Prostate gland (tissue), 2 donors: ENCODE measurements around the gene ENTPD3. TPM values are rescaled to one million over a fixed set of nuclear protein-coding genes. Genes with fewer than 3 reads are reported as not detected.

Source experiments
- DNase-seq: peaks from one replicate; pipeline ENCODE4 v3.0.0-alpha.2; 2019; ENCODE audit warnings: low spot score
- H3K27ac ChIP-seq, 2 donors: fragments of 200-600 bp; sonication (generic); 2 replicates each; pipeline ENCODE4 v1.5.1; 2017 to 2019
- H3K27me3 ChIP-seq: fragments of 200-600 bp; sonication (generic); replicated peaks from 2 replicates; pipeline ENCODE4 v1.5.1; 2019; ENCODE audit not compliant: insufficient read depth
- H3K36me3 ChIP-seq, 2 donors: fragments of 200-600 bp; sonication (generic); 1 replicate in 1 of 2; 2 replicates in 1 of 2; pipeline versions ENCODE4 v1.5.1 to v1.8.1; 2017 to 2019
- H3K4me1 ChIP-seq: fragments of 200-600 bp; sonication (generic); replicated peaks from 2 replicates; pipeline ENCODE4 v1.5.1; 2019
- H3K4me3 ChIP-seq, 2 donors: fragments of 200-600 bp; sonication (generic); 2 replicates each; pipeline ENCODE4 v1.5.1; 2017 to 2019
- H3K9me3 ChIP-seq: fragments of 200-600 bp; sonication (generic); 2 replicates; pipeline ENCODE4 v1.5.1; 2017
- POLR2A ChIP-seq: fragments of 450-650 bp; IDR thresholded peaks from one replicate; pipeline ENCODE4 v1.6.1; 2016; ENCODE audit warnings: antibody characterized with exemption, mild to moderate bottlenecking
- POLR2AphosphoS5 ChIP-seq: sonication (generic); formaldehyde crosslinking; IDR thresholded peaks from one replicate; pipeline ENCODE4 v1.6.1; 2017; ENCODE audit warnings: antibody characterized with exemption
- WGBS: methylation state at CpG from one replicate; pipeline ENCODE4 v1.1.5; 2018; 5-methylcytosine and 5-hydroxymethylcytosine counted together
- intact Hi-C: fragments of 100-400 bp; cut with DNase I; formaldehyde crosslinking; loops from one replicate; pipeline ENCODE4 v1.14.2; 2022
- total RNA-seq, 2 donors: library from RNA; depleted of rRNA; stranded (reverse); fragments of >200 nt; gene quantifications; one replicate each; pipeline ENCODE4 v1.1.0, GENCODE V29; 2016
- TF ChIP-seq, protein P1 (sequence below), 4 experiments: fragments of 200-600 bp in 2 of 4; fragments of 450-650 bp in 2 of 4; sonication (generic) in 2 of 4; IDR thresholded peaks; 1 replicate in 3 of 4; 2 replicates in 1 of 4; pipeline ENCODE4 v1.5.1; 2016 to 2019; ENCODE audit warnings: antibody characterized with exemption in 4 of 4, mild to moderate bottlenecking in 2 of 4, moderate library complexity in 2 of 4

Gene ENTPD3
- total RNA-seq, 2 donors from 2014 or later, result 2.4 to 11.0 TPM

DNA sequence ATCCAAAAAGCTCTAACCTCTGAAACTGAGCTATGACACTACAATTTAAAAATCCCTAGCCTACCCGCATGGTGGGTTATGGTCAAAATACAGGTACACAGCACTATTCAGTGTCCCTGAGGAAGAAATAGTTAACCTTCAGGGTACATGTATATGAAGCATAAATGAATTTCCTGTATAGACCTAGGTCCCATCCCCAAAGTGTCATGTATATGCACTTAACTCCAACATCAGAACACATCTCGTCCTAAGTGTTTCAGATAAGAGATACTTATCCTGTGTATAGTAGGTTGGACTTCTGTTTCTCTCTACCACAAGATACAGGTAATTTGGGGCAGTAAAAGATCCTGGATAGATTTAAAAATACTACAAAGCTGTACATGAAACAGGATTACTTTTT lies 76.6 kb downstream of the ENTPD3 start:
- no peak for DNase-seq
- no peaks in the 10 kb centered on the region for H3K9me3 ChIP-seq
- no peak overlapping the region for H3K27ac ChIP-seq
- TF ChIP-seq POLR2A, result no peak
- TF ChIP-seq, protein P1, sequence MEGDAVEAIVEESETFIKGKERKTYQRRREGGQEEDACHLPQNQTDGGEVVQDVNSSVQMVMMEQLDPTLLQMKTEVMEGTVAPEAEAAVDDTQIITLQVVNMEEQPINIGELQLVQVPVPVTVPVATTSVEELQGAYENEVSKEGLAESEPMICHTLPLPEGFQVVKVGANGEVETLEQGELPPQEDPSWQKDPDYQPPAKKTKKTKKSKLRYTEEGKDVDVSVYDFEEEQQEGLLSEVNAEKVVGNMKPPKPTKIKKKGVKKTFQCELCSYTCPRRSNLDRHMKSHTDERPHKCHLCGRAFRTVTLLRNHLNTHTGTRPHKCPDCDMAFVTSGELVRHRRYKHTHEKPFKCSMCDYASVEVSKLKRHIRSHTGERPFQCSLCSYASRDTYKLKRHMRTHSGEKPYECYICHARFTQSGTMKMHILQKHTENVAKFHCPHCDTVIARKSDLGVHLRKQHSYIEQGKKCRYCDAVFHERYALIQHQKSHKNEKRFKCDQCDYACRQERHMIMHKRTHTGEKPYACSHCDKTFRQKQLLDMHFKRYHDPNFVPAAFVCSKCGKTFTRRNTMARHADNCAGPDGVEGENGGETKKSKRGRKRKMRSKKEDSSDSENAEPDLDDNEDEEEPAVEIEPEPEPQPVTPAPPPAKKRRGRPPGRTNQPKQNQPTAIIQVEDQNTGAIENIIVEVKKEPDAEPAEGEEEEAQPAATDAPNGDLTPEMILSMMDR (IDR thresholded peaks at IDR 0.05), result no peak
- TF ChIP-seq POLR2AphosphoS5, result no peak
- no peak overlapping the region for H3K4me3 ChIP-seq
- peaks cover 7 to 26% of the 10 kb centered on the region in 2 donors for H3K36me3 ChIP-seq
- intact Hi-C loops, result no loop called here
- 94% methylated on average over 2 of the region's 2 CpGs for WGBS
- no peaks in the 10 kb centered on the region for H3K4me1 ChIP-seq
- H3K27me3 ChIP-seq, result no peaks in the 10 kb centered on the region

DNA sequence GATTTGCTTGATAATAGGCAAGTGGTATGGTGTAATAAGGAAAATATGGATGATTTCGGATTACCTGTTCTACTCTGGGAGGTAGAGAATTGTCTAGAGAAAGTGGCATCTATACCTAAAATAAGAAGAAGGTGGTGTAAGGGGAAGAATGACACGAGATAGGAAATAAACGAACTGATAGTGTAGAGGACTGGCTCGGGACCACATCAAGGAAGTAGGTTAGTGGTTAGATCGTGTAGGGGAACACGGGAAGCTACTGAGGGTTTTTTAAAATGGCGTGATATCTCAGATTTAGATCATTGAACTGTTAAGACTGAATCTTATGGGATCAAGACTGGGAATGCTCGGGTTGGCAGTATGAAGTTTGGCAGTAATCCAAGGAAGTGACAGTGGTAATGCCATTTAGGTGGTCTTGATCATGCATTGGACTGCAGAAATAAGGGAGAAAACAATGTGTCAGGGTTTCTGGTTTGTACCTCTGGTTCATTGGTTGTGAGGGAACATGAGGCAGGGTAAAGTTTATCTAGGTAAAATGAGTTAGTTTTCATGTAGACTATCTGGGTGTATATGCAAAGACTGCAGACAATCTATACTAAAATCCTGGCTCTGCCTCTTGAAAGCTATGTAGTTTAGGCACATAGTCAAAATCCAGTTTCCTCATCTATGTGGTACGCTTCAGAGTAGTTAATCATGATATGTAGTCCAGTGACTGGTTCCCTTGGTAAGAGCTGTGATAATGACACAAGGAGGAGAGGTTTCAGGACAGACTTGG lies 77.5 kb downstream of the ENTPD3 start:
- Histone ChIP-seq H3K27ac (no peak overlapping the region), H3K9me3 (no peaks in the 10 kb centered on the region), H3K36me3 (peaks cover 7 to 18% of the 10 kb centered on the region in 2 donors), H3K27me3 (no peaks in the 10 kb centered on the region), H3K4me1 (no peaks in the 10 kb centered on the region), H3K4me3 (no peak overlapping the region)
- no peak for DNase-seq
- TF ChIP-seq POLR2A (no peak), POLR2AphosphoS5 (no peak)
- TF ChIP-seq, protein P1 (IDR thresholded peaks at IDR 0.05), result no peak
- intact Hi-C loops, result no loop called here
- 61% methylated on average over 9 of the region's 9 CpGs for WGBS

DNA sequence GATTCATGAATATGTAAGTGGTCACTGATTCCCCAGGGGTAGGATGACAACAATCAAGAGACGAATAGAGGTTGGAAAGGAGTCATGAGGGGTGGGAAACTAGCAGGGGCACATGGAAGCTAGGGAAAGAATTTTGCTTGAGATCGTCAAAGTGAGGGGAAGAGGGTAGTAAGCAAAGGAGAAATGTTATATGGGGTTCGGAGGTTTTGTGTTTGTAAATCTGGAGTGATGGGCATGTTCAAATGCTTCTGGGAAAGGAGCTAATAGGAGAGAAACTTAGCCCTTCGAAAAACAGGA lies 78.1 kb downstream of the ENTPD3 start:
- Histone ChIP-seq H3K36me3 (peaks cover 7 to 18% of the 10 kb centered on the region in 2 donors), H3K27ac (no peak overlapping the region), H3K4me1 (no peaks in the 10 kb centered on the region), H3K4me3 (no peak overlapping the region), H3K27me3 (no peaks in the 10 kb centered on the region), H3K9me3 (no peaks in the 10 kb centered on the region)
- TF ChIP-seq POLR2A, result no peak
- TF ChIP-seq, protein P1 (IDR thresholded peaks at IDR 0.05), result no peak
- no peak for TF ChIP-seq POLR2AphosphoS5
- no peak for DNase-seq
- intact Hi-C loops, result no loop called here
- 80% methylated on average over 4 of the region's 4 CpGs for WGBS

DNA sequence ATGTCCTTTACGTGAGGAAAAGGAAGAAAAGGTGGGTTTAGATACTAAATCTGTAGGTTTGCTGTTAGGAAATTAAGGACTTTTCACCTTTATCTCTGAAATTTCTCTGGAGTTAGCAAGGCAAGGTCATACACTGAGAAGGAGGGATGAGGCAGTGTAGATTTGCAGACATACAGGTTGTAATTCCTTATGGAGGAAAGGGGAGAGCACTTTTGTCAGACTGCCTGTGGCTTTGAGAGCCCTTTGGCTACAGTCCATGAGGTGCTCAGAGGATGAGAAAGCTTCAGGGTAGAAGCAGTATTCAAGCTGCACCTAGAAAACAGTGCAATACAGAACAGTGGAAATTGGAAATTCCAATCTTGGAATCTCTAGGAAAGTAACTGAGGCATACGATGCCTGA lies 78.5 kb downstream of the ENTPD3 start:
- Histone ChIP-seq H3K9me3 (no peaks in the 10 kb centered on the region), H3K4me3 (no peak overlapping the region), H3K4me1 (no peaks in the 10 kb centered on the region), H3K27me3 (no peaks in the 10 kb centered on the region), H3K27ac (no peak overlapping the region), H3K36me3 (peaks cover 7 to 18% of the 10 kb centered on the region in 2 donors)
- no peak for DNase-seq
- intact Hi-C loops, result no loop called here
- 85% methylated on average over 2 of the region's 2 CpGs for WGBS
- TF ChIP-seq POLR2AphosphoS5 (no peak), POLR2A (no peak)
- TF ChIP-seq, protein P1 (IDR thresholded peaks at IDR 0.05), result no peak

DNA sequence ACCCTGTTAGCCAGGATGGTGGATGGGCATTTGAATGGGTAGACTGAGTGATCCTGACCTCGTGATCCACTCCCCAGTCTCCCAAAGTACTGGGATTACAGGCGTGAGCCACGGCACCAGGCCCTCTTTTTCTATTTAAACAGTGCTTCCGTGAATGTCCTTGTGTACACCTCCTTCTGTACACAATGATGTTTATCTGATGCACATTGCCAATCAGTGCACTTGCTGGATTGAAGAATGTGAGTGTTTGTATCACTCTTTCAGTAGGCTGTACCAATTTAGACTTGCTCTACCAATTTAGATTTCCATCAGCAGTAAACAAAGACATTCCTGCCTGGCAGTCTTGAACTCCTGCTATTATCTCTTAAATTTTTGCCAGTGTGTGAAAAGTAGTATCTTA lies 81.0 kb downstream of the ENTPD3 start:
- Histone ChIP-seq H3K4me3 (no peak overlapping the region), H3K27me3 (no peaks in the 10 kb centered on the region), H3K9me3 (no peaks in the 10 kb centered on the region), H3K4me1 (no peaks in the 10 kb centered on the region), H3K27ac (no peak overlapping the region), H3K36me3 (peaks cover 3 to 11% of the 10 kb centered on the region in 2 donors)
- intact Hi-C loops, result no loop called here
- no peak for DNase-seq
- TF ChIP-seq, protein P1 (IDR thresholded peaks at IDR 0.05), result no peak
- TF ChIP-seq POLR2AphosphoS5 (no peak), POLR2A (no peak)
- 53% methylated on average over 4 of the region's 4 CpGs for WGBS
